Measurements from ENCODE around the gene NAGK.
"Not testable (repeated sequence)": the region's sequence is repeated elsewhere in the genome, so short reads cannot be mapped to it uniquely, and the experiment has no call there.

NAGK gene

DNA sequence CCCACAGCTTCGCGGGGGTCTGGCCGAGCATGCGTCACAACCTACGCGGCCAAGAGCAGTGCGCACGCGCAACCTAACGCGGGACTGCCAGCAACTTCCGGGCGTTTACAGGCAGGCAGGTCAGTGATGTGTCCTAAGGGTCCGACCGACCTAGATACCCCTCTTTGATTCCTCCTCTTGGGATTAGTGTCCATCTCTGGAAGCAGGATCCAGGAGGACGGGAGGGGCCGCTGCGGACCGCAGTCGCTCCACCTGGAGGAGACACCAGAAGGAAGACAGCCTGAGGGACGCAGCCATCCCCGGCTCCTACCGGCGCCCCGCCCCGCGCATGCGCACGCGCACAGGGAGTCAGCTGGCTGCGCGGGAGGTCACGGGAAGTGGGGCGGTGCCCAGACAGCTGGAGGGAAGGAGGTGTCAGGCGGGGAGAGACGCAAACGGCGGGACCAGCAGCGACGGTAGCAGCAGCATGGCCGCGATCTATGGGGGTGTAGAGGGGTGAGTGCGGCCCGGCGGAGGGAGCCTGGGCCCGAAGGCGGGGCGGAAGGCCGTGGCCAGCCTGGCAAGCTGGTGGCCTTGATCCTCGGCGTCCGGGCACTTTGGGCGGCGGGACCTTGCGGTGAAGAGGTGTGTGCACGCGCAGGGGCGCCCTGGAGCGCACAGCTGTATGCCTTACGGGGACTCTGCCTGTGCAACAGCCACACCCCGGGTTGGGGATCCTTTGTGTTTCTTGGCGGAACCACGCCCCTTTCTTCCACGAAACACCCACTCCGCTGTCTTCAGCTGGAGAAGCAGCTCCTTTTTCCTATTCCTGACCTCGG lies at the start of gene NAGK:
Gene NAGK (plus strand): TSS at position 431 of the 818 bp plus-strand sequence. CDS start 36 bp downstream, at position 467.
- peak; percentile 70 for DNase-seq

GRCh38 chr2:71019989-71020388 lies 48.5 kb upstream of the NAGK start:
- DNase-seq: not testable (repeated sequence)

GRCh38 chr2:71021394-71021793 lies 47.1 kb upstream of the NAGK start:
- DNase-seq: not testable (repeated sequence)

DNA sequence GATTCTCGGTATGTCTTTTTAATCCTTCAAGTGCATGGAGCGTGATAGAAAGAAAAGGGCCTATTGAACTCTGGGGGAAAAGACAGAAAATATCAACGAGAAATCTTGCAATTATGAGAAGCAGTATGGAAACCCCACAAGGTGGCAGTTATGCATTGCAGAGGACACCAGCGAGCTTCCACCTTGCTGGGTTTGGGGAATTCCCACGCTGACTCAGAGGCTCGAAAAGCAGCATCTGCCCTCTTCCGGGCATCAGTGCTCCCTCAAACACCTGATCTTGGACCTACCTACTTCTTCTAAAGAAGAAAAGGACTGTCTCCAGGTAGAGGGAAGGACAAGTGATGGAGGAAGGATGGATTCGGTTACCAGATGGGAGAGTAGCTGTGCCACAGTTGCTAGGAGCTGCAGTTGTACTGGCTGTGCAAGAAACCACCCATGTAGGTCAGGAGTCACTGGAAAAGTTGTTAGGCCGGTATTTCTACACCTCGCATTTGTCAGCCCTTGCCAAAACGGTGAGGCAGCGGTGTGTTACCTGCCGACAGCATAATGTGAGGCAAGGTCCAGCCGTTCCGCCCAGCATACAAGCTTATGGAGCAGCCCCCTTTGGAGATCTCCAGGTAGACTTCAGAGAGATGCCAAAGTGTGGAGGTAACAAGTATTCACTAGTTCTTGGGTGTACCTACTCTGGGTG lies 44.8 kb upstream of the NAGK start:
- DNase-seq: not testable (repeated sequence)

- not testable (repeated sequence) for DNase-seq
Measured at GRCh38 chr2:71036296-71036695, 32.2 kb upstream of the NAGK start.

- no peak for DNase-seq
Measured at GRCh38 chr2:71042287-71042686, 26.2 kb upstream of the NAGK start.

GRCh38 chr2:71043531-71044407 lies 24.7 kb upstream of the NAGK start:
- DNase-seq: no peak

DNA sequence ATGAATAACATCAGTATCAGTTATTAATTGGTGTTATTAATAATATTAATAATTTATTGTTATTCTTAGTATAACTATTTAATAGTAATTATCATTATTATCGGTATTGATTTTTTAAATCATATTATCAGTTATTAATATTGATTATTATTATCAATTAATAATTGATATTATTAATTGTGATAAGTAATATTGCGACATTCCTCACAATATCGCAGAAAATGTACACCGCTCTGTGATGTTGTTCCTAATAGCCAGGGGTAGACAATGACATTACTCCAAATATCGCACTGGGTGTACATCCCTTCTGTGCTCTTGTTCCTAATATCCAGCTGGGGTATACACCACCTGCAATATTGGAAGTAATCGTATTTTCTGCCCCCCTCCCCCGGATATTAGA lies 23.3 kb upstream of the NAGK start:
- no peak for DNase-seq

GRCh38 chr2:71045865-71046548 lies 22.4 kb upstream of the NAGK start:
- no peak for DNase-seq

GRCh38 chr2:71048096-71048495 lies 20.4 kb upstream of the NAGK start:
- no peak for DNase-seq

GRCh38 chr2:71049704-71050360 lies 18.6 kb upstream of the NAGK start:
- DNase-seq: not testable (repeated sequence)

DNA sequence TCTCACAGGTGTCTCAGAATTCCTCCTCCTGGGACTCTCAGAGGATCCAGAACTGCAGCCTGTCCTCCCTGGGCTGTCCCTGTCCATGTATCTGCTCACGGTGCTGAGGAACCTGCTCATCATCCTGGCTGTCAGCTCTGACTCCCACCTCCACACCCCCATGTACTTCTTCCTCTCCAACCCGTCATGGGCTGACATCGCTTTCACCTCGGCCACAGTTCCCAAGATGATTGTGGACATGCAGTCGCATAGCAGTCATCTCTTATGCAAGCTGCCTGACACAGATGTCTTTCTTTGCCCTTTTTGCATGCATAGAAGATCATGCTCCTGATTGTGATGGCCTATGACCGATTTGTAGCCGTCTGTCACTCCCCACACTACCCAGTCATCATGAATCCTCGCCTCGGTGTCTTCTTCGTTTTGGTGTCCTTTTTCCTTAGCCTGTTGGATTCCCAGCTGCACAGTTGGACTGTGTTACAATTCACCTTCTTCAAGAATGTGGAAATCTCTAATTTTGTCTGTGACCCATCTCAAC lies 13.2 kb upstream of the NAGK start:
- not testable (repeated sequence) for DNase-seq

DNA sequence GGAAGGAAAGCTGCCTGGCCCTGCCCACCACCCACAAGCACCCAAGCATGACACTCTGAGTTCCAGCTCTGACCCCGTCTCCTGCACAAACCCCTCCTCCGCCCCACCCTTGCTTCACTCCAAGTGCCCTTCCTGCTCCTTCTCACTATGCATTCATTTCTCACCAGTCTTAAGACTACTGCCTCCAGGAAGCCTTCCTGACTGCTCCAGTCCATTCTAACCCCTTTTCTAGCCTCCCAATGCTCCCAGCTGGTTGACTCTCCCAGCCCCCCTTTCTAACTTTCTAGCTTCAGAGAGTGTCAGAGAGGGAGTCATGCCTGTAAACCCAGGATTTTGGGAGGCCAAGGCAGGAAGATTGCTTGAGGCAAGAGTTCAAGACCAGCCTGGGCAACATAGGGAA lies 8.2 kb upstream of the NAGK start:
- DNase-seq: no peak

DNA sequence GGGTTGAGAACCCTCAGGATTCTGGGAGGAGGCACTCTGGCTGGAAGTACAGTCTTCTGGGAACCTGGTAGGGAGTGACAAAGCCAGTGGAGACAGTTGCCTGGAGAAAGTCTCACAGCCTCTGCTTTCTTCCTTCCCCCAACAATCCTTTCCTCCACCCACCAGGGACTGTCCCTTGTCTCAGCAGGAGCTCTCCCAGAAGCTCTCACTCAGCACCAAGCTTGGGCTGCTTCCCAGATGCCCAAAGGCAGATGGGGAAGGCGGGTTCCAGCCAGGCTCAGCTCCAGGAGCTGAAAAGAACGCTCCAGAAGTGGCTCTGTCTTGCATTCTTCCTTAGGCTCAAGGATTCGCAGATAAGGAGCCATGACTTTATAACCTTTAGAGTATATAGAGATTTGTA lies 7.6 kb upstream of the NAGK start:
- DNase-seq: no peak

DNA sequence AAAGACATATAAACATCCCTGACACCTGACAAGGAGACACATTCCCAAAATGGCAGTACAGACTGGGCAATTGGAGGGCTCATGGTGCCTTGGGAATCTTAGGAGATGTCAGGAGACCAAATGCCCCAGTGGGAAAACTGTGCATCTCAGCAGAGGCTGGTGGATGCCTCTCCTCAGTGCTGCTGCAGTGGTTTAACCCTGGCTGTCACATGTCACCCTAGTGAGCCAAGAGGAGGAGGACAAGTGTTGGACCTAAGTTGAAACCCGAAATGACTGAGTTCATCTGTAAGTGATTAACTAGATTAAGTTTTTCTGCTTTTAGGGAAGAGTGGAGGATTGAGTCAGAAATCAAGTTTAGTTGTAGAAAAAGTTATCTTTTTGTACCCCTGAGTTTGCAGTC lies 5.2 kb upstream of the NAGK start:
- no peak for DNase-seq

- no peak for DNase-seq
Measured at GRCh38 chr2:71064110-71064611, 4.3 kb upstream of the NAGK start.

- DNase-seq: no peak
Measured at GRCh38 chr2:71064754-71065621, 3.5 kb upstream of the NAGK start.

GRCh38 chr2:71066856-71067255 lies 1.6 kb upstream of the NAGK start:
- no peak for DNase-seq

GRCh38 chr2:71067567-71068217 lies 756 bp upstream of the NAGK start:
- DNase-seq: no peak

DNA sequence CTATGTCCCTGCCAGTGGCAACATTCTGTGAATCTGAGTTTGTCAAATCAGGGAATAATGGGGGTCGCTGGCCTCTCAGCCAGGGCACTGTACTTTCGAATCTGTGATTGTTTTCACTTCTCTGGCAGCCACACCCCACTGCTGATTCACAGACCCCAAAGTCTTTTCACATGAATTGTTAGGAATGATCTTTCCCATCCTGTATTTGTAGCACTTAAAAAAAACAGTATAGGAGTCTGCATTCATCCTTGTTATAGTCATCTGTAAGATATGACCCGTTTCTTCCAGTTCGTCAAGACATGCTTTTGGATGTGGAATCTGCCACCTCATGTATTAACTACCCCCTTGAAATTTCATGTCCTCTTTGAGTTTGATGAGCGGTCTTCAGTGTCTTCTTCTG lies 928 bp downstream of the NAGK start:
- DNase-seq: no peak
